ENCODE results near the gene FARS2. TPM values are rescaled to one million over a fixed set of nuclear protein-coding genes. Genes with fewer than 3 reads are reported as not detected.

FARS2 gene
- polyA plus RNA-seq, 2 of the 4 experiments (the other 2 are of a cell fraction) = 12.9 to 17.5 TPM

- H3K9me3 ChIP-seq = no peaks in the 10 kb centered on the region
- no peak overlapping the region for H3K4me3 ChIP-seq
- ATAC-seq = no peak
- CTCF ChIA-PET = no interaction called here
- H3K4me1 ChIP-seq = no peaks in the 10 kb centered on the region
- no peak overlapping the region for H3K4me2 ChIP-seq
- no peak overlapping the region for H3K27ac ChIP-seq
- no peak for FAIRE-seq
- WGBS (ENCODE audit: missing lambda C conversion rate) = 79% methylated on average over 2 of the region's 2 CpGs
- DNase-seq (ENCODE audit: low read depth in 1 of 2, low spot score in 1 of 2) = no peak
- TF ChIP-seq CBX2 (IDR thresholded peaks at IDR 0.05; ENCODE audit: borderline replicate concordance, low read depth) (no peak), EP300 (IDR thresholded peaks at IDR 0.05) (no peak), NPAS2 (CRISPR knock-in tag; IDR thresholded peaks at IDR 0.05; ENCODE audit: borderline replicate concordance) (no peak), RAD21 (conservative IDR thresholded peaks at IDR 0.05 in 1 of 2, IDR thresholded peaks at IDR 0.05 in 1 of 2) (no peak), MAZ (IDR thresholded peaks at IDR 0.05; ENCODE audit: borderline replicate concordance, low read depth, low read length) (no peak), HEYL (CRISPR knock-in tag; IDR thresholded peaks at IDR 0.05) (no peak), HOXB13 (CRISPR knock-in tag; IDR thresholded peaks at IDR 0.05; ENCODE audit: low read depth) (no peak), ZNF302 (CRISPR knock-in tag; IDR thresholded peaks at IDR 0.05) (no peak), SMC3 (IDR thresholded peaks at IDR 0.05) (no peak)
- POLR2A ChIA-PET = no interaction called here
Observed at GRCh38 chr6:5359417-5359816, 98.1 kb downstream of the FARS2 start.

- no peak overlapping the region for H3K4me2 ChIP-seq
- H3K27ac ChIP-seq = no peak overlapping the region
- POLR2A ChIA-PET = no interaction called here
- H3K9me3 ChIP-seq = no peaks in the 10 kb centered on the region
- TF ChIP-seq ELK1 (IDR thresholded peaks at IDR 0.05; ENCODE audit: low read depth, low read length) (no peak), JUN (IDR thresholded peaks at IDR 0.05) (no peak), HOXA7 (CRISPR knock-in tag; IDR thresholded peaks at IDR 0.05) (no peak), RNF2 (IDR thresholded peaks at IDR 0.05; ENCODE audit: borderline replicate concordance, low read depth) (no peak), MAFK (IDR thresholded peaks at IDR 0.05; ENCODE audit: partially characterized antibody) (no peak), NFE2L2 (conservative IDR thresholded peaks at IDR 0.05; ENCODE audit: low read length) (no peak)
- no peaks in the 10 kb centered on the region for H3K4me1 ChIP-seq
- DNase-seq (ENCODE audit: low read depth in 1 of 2, low spot score in 1 of 2) (no peak), ATAC-seq (no peak), FAIRE-seq (no peak)
- H3K4me3 ChIP-seq = no peak overlapping the region
- WGBS (ENCODE audit: missing lambda C conversion rate) = 91% methylated on average over 2 of the region's 2 CpGs
- CTCF ChIA-PET = no interaction called here
Observed at GRCh38 chr6:5361396-5361795, 100.1 kb downstream of the FARS2 start.

GRCh38 chr6:5365436-5366195, 104.3 kb downstream of the FARS2 start:
- Histone ChIP-seq H3K4me1 (no peaks in the 10 kb centered on the region), H3K4me2 (no peak overlapping the region), H3K4me3 (no peak overlapping the region), H3K9me3 (no peaks in the 10 kb centered on the region), H3K27ac (no peak overlapping the region)
- 94% methylated on average over 4 of the region's 4 CpGs for WGBS (ENCODE audit: missing lambda C conversion rate)
- no peak for DNase-seq (ENCODE audit: low read depth in 1 of 2, low spot score in 1 of 2)
- FAIRE-seq = no peak
- ChIA-PET POLR2A (no interaction called here), CTCF (interaction anchor here (1.4 kb wide), 1 partner anchor 222 kb away, joined by 5 read pairs; no protein-coding TSS in a partner anchor)
- ATAC-seq = no peak
- TF ChIP-seq RARB (CRISPR knock-in tag; IDR thresholded peaks at IDR 0.05) = no peak
- TF ChIP-seq E2F6 (IDR thresholded peaks at IDR 0.05; ENCODE audit: borderline replicate concordance, low read depth) = no peak
- TF ChIP-seq KDM5A (IDR thresholded peaks at IDR 0.05) = no peak
- no peak for TF ChIP-seq TP53 (CRISPR knock-in tag; IDR thresholded peaks at IDR 0.05)
- TF ChIP-seq FOSL2 (IDR thresholded peaks at IDR 0.05) = no peak
- TF ChIP-seq FOSL2 (CRISPR knock-in tag; IDR thresholded peaks at IDR 0.05) = no peak
- TF ChIP-seq HOXA7 (CRISPR knock-in tag; IDR thresholded peaks at IDR 0.05) = no peak
- no peak for TF ChIP-seq EHMT2 (IDR thresholded peaks at IDR 0.05; ENCODE audit: low read depth)
- no peak for TF ChIP-seq ZSCAN20 (CRISPR knock-in tag; IDR thresholded peaks at IDR 0.05)
- no peak for TF ChIP-seq ZC3H11A (IDR thresholded peaks at IDR 0.05)
- no peak for TF ChIP-seq CTCF (IDR thresholded peaks at IDR 0.05)
- no peak for TF ChIP-seq NR3C1 (IDR thresholded peaks at IDR 0.05)
- no peak for TF ChIP-seq ZNF302 (CRISPR knock-in tag; IDR thresholded peaks at IDR 0.05)
- no peak for TF ChIP-seq POLR2AphosphoS2 (conservative IDR thresholded peaks at IDR 0.05; ENCODE audit: low read length)

Data from A549 (cell line).